Occipital lobe (tissue), 3 donors: ENCODE measurements around the gene LRCH2. TPM values are rescaled to one million over a fixed set of nuclear protein-coding genes. Genes with fewer than 3 reads are reported as not detected.

ENCODE experiments used
- DNase-seq: peaks from one replicate; lab custom pipeline; 2025; lab: John Stamatoyannopoulos, UW
- small RNA-seq: library from RNA; depleted of rRNA; stranded (forward); fragments of <200 nt; gene quantifications from one replicate; pipeline ENCODE3, GENCODE V24; 2014
- total RNA-seq: library from RNA; depleted of rRNA; stranded (reverse); fragments of >200 nt; gene quantifications from one replicate; pipeline ENCODE4 v1.2.3, GENCODE V29; 2014

Gene LRCH2
- total RNA-seq, 1 donor from 2014 or later: 58.2 TPM

- no peak for DNase-seq
These were observed 168.6 kb downstream of the LRCH2 start for GRCh38 chrX:115065304-115065703.

Small RNA genes within 50 kb of the gene (small RNA-seq; reads per million reads assigned to genes)
- gene RF00019 (not detected), gene SNORA35B (105 reads per million, percentile 96 among the genes with 10 or more reads in this experiment)

Other genes with a start within 250 kb of the LRCH2 start
- gene IL13RA2, start 216.5 kb downstream of the LRCH2 start, total RNA-seq: 8.1 TPM
- not detected for gene RBMXL3, start 44.7 kb downstream of the LRCH2 start, total RNA-seq
- not detected for gene LUZP4, start 55.6 kb upstream of the LRCH2 start, total RNA-seq